HepG2 (cell line): ENCODE measurements around the gene PIGW. TPM values are rescaled to one million over a fixed set of nuclear protein-coding genes. Genes with fewer than 3 reads are reported as not detected.
A peak's percentile ranks its signal among the peaks of the same experiment; 100 is the strongest.

Experiments used
- ADNP ChIP-seq: sonication (generic); formaldehyde crosslinking; IDR thresholded peaks from 2 replicates; pipeline ENCODE4 v1.4.0; 2020; ENCODE audit warnings: missing genetic modification reagents
- E2F1 ChIP-seq: sonication (generic); formaldehyde crosslinking; IDR thresholded peaks from 2 replicates; pipeline ENCODE4 v1.5.0; 2020; ENCODE audit warnings: missing genetic modification reagents
- HMG20B ChIP-seq: conservative IDR thresholded peaks from 2 replicates; pipeline ENCODE4 v1.6.1; 2016; ENCODE audit warnings: missing genetic modification reagents, missing compliant biosample characterization
- JUNB ChIP-seq: sonication (generic); formaldehyde crosslinking; IDR thresholded peaks from 2 replicates; pipeline ENCODE4 v1.8.0; 2022; ENCODE audit warnings: missing genetic modification reagents, mild to moderate bottlenecking, borderline replicate concordance
- MAFK ChIP-seq, 2 experiments: IDR thresholded peaks in 1 of 2; conservative IDR thresholded peaks in 1 of 2; 2 replicates each; pipeline ENCODE4 v1.6.1; 2011; ENCODE audit warnings: improper control_type of control experiment in 2 of 2, low read length in 2 of 2
- MBD4 ChIP-seq: IDR thresholded peaks from 2 replicates; pipeline ENCODE4 v1.6.1; 2012; ENCODE audit warnings: low read length, inconsistent platforms, borderline replicate concordance
- NFE2L2 ChIP-seq: fragments of 150-350 bp; IDR thresholded peaks from 2 replicates; pipeline ENCODE4 v1.6.1; 2014; ENCODE audit warnings: low read length
- NFKB2 ChIP-seq: sonication (generic); formaldehyde crosslinking; IDR thresholded peaks from 2 replicates; pipeline ENCODE4 v1.4.0; 2020; ENCODE audit warnings: missing genetic modification reagents, borderline replicate concordance
- NFYC ChIP-seq: IDR thresholded peaks from 2 replicates; pipeline ENCODE4 v1.6.1; 2016; ENCODE audit warnings: missing genetic modification reagents, missing compliant biosample characterization
- NKX3-1 ChIP-seq: sonication (generic); formaldehyde crosslinking; IDR thresholded peaks from 2 replicates; pipeline ENCODE4 v1.5.0; 2020; ENCODE audit warnings: missing genetic modification reagents
- PAWR ChIP-seq: sonication (generic); formaldehyde crosslinking; IDR thresholded peaks from 2 replicates; pipeline ENCODE4 v1.4.0; 2020; ENCODE audit warnings: missing genetic modification reagents, mild to moderate bottlenecking, borderline replicate concordance
- SOX13 ChIP-seq, 3 experiments: fragments of 450-650 bp in 1 of 3; sonication (generic) in 1 of 3; formaldehyde crosslinking in 1 of 3; IDR thresholded peaks in 2 of 3; conservative IDR thresholded peaks in 1 of 3; 2 replicates each; pipeline versions ENCODE4 v1.5.0 to v1.6.1; 2016 to 2020; ENCODE audit warnings: antibody characterized with exemption in 1 of 3, mild to moderate bottlenecking in 1 of 3, missing compliant biosample characterization in 1 of 3, missing genetic modification reagents in 1 of 3, moderate library complexity in 1 of 3
- TARDBP ChIP-seq: sonication (generic); formaldehyde crosslinking; IDR thresholded peaks from 2 replicates; pipeline ENCODE4 v1.8.0; 2022; ENCODE audit warnings: mild to moderate bottlenecking, missing genetic modification reagents
- TP53 ChIP-seq: sonication (generic); formaldehyde crosslinking; conservative IDR thresholded peaks from 2 replicates; pipeline ENCODE4 v1.4.0; 2020; ENCODE audit warnings: missing genetic modification reagents
- TRIM24 ChIP-seq: sonication (generic); formaldehyde crosslinking; IDR thresholded peaks from 2 replicates; pipeline ENCODE4 v1.8.0; 2022; ENCODE audit warnings: mild to moderate bottlenecking, missing genetic modification reagents
- ZNF274 ChIP-seq: sonication (generic); formaldehyde crosslinking; IDR thresholded peaks from 2 replicates; pipeline ENCODE4 v1.5.1; 2020; ENCODE audit warnings: mild to moderate bottlenecking, missing genetic modification reagents
- ZNF781 ChIP-seq: sonication (generic); formaldehyde crosslinking; IDR thresholded peaks from 2 replicates; pipeline ENCODE4 v1.5.1; 2020; ENCODE audit warnings: borderline replicate concordance, mild to moderate bottlenecking, missing genetic modification reagents; ENCODE audit errors: not compliant biosample characterization
- ZNF790 ChIP-seq: sonication (generic); formaldehyde crosslinking; IDR thresholded peaks from 2 replicates; pipeline ENCODE4 v1.8.0; 2022; ENCODE audit warnings: missing genetic modification reagents, mild to moderate bottlenecking, borderline replicate concordance
- polyA plus RNA-seq, 8 experiments: library from polyadenylated mRNA; depleted of rRNA in 3 of 8; stranded (reverse) in 7 of 8; unstranded in 1 of 8; fragments of >200 nt; fragmentation: Illumina TruSeq in 4 of 8; extraction: Trizol in 4 of 8; gene quantifications; 2 replicates each; pipeline versions ENCODE4 v1.2.1 to v1.2.3, GENCODE V29; 2011 to 2016; ENCODE audit warnings: low read depth in 4 of 8, missing spikeins in 1 of 8, mixed read lengths in 1 of 8; ENCODE audit not compliant: insufficient read depth in 1 of 8
- total RNA-seq, 5 experiments: library from RNA; depleted of rRNA; stranded (reverse); fragments of >200 nt; fragmentation: Illumina TruSeq; extraction: Trizol; gene quantifications; 2 replicates each; pipeline ENCODE4 v1.2.3, GENCODE V29; 2016; ENCODE audit warnings: low read depth in 1 of 5
- TF ChIP-seq, protein P1 (sequence below): sonication (generic); formaldehyde crosslinking; IDR thresholded peaks from 2 replicates; pipeline ENCODE4 v1.4.0; 2020; ENCODE audit warnings: missing genetic modification reagents
- TF ChIP-seq, protein P2 (sequence below): sonication (generic); formaldehyde crosslinking; IDR thresholded peaks from 2 replicates; pipeline ENCODE4 v1.4.0; 2020; ENCODE audit warnings: mild to moderate bottlenecking, missing genetic modification reagents

Gene PIGW
- total and polyA plus RNA-seq, 2 of the 13 experiments (the other 11 are each of a cell fraction or from before 2014, with no cell fraction given), result 9.0 to 24.0 TPM

DNA sequence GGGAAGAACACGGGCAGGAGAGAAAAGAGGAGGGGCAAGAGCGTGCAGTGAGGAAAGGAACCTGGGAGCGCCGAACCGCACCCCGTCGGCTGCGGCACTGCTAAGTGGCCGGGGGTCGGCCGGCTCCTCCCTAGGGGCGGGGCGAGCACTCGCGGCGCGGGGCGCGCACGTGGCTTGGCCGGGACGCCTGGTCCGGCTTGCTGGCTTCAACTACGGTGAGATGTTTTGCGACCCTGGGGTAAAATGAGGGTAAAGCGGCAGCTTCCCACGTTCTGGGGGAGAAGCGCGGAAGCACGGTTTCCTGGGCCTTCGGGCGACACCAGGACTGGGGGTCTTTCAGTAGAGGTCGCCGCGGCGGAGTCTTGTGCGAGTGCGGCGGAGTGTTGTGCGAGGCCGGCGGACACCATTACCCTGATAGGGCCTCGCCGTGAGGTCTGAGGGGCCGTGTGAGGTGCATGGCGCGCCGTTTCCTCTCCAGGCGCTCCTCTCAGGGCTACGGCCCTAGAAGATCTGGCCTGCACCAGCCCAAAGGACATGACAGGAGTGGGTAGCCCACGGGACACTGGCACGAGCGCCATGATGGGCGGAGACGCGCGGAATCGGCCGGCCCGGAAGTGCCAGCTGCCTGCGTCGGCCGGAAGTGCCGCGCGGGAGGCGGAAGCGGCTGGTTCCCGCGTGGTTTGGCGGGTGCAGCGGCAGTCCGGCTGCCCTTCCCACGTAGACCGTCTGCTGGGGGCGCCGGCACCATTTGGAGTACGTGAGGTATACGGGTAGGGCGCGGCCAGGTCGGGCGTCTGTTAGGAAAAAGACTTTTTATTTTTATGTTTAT is at the start of gene PIGW, which contains the start of gene MYO19 (continued):
- TF ChIP-seq E2F1 (CRISPR knock-in tag) (peak; percentile 75), NKX3-1 (CRISPR knock-in tag) (peak; percentile 23; the same call in 1 of the 2 replicates), PAWR (CRISPR knock-in tag) (no peak), ADNP (no peak), MAFK (conservative IDR thresholded peaks at IDR 0.05 in 1 of 2, IDR thresholded peaks at IDR 0.05 in 1 of 2; ENCODE audit: low read length in 2 of 2) (no peak), NFE2L2 (no peak), SOX13 (IDR thresholded peaks at IDR 0.05) (no peak), SOX13 (CRISPR knock-in tag; conservative IDR thresholded peaks at IDR 0.05 in 1 of 2, IDR thresholded peaks at IDR 0.05 in 1 of 2) (no peak; a peak in 1 of 4 replicates), TARDBP (CRISPR knock-in tag) (peak; percentile 62), JUNB (CRISPR knock-in tag) (no peak), HMG20B (CRISPR knock-in tag) (peak; percentile 51), TP53 (no peak; the same call in 1 of the 2 replicates), MBD4 (no peak), ZNF274 (CRISPR knock-in tag) (no peak; the same call in 1 of the 2 replicates), TRIM24 (CRISPR knock-in tag) (no peak), NFKB2 (CRISPR knock-in tag) (peak; percentile 40; the same call in 1 of the 2 replicates), ZNF790 (CRISPR knock-in tag) (0 out of 2 replicates have a peak, but pooled peaks have one; percentile 50), NFYC (CRISPR knock-in tag) (0 out of 2 replicates have a peak, but pooled peaks have one; percentile 12), ZNF781 (CRISPR knock-in tag) (peak; percentile 45)
- TF ChIP-seq, protein P1, sequence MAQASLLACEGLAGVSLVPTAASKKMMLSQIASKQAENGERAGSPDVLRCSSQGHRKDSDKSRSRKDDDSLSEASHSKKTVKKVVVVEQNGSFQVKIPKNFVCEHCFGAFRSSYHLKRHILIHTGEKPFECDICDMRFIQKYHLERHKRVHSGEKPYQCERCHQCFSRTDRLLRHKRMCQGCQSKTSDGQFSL (CRISPR knock-in tag), result no peak
- TF ChIP-seq, protein P2, sequence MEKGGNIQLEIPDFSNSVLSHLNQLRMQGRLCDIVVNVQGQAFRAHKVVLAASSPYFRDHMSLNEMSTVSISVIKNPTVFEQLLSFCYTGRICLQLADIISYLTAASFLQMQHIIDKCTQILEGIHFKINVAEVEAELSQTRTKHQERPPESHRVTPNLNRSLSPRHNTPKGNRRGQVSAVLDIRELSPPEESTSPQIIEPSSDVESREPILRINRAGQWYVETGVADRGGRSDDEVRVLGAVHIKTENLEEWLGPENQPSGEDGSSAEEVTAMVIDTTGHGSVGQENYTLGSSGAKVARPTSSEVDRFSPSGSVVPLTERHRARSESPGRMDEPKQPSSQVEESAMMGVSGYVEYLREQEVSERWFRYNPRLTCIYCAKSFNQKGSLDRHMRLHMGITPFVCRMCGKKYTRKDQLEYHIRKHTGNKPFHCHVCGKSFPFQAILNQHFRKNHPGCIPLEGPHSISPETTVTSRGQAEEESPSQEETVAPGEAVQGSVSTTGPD (CRISPR knock-in tag), result no peak
